ENCODE data around the gene IDH3B. TPM values are rescaled to one million over a fixed set of nuclear protein-coding genes. Genes with fewer than 3 reads are reported as not detected.

The IDH3B gene
- 69.7 TPM for total RNA-seq

DNA sequence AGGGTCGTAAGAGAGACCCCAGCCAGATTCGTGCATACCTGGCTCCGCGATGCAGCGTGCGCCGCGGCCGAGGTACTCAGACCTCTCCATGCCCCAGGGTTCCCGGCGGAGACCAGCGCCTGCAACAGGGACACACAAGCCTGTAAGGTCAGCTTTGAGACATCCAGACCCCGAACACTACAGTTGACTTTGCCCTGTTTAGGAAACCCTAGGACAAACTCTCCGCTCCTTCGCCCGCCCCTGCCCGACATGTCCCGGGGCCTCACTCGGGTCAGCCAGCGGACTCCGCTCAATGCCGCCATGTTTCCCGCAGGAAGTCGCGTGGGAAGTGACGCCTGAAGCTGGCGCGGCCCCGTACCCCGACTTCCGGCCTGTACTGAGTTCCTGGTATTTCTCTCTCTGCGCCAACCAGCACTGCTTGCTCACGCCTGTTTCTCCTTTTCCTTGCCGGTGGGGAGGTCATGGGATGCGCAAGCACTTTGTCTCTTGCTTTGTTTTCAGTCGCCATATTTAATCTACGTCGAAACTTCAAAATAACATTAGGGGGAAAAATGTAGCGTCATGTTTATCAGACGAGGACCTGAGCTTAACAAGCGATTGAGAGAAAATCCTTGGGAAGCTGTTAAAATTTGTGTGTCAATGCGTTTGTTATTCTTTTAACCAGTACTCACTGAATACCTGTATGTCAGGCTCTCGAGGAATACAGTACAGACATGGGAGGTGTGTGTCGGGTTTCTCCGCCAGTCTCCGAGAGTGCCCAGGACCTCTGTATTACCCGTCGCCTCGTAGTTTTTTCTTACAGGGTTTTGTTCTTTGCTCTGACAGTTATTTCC lies at the start of gene IDH3B:
IDH3B (minus strand) TSS at position 330 of the 833 bp plus-strand sequence; CDS start at position 302, 28 bp downstream.

DNA sequence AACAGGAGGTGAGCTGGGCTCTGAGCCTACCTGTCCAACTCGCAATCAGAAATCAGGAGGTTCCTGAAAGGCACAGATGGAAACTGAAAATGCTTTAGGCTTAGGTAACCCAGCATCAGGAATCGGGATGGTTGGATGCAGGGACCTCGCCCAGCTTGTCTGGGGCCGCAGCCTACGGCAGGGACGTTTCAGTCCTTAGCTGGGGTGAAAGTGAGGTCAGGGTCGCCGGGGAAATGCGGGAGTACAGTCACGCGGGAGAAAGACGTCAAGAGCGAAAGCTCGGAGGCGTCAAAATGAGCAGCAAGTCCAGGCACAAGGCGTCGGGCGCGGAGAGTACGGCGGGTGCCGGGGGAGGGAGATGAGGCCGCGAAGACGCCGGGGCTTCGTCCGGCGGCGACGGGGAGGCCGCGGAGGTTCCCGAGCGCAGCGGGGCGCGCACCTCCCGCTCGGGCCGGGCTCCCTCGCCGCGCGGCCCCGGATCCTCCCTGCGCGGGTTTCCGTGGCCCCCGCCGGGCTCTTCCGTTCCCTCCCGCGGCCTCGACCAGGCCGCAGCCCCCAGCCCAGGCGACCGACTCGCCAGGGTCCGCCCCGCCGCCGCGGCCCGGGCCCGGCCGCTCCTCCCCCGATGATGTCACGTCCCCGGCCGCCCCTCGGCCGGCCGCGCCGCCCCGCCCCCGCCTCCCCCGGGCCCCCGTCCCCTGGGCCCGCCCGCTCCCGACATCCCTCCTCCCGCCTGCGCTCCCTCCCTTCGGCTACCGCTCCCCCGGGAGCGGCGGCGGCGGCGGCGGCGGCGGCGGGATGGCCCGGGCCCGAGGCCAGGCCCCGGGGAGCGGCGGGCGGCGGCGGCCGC lies 28.2 kb upstream of the IDH3B start, which contains the start of gene EBF4:
EBF4 (plus strand) TSS at position 745 of the 850 bp plus-strand sequence. CDS start 866 bp downstream, outside the sequence.

DNA sequence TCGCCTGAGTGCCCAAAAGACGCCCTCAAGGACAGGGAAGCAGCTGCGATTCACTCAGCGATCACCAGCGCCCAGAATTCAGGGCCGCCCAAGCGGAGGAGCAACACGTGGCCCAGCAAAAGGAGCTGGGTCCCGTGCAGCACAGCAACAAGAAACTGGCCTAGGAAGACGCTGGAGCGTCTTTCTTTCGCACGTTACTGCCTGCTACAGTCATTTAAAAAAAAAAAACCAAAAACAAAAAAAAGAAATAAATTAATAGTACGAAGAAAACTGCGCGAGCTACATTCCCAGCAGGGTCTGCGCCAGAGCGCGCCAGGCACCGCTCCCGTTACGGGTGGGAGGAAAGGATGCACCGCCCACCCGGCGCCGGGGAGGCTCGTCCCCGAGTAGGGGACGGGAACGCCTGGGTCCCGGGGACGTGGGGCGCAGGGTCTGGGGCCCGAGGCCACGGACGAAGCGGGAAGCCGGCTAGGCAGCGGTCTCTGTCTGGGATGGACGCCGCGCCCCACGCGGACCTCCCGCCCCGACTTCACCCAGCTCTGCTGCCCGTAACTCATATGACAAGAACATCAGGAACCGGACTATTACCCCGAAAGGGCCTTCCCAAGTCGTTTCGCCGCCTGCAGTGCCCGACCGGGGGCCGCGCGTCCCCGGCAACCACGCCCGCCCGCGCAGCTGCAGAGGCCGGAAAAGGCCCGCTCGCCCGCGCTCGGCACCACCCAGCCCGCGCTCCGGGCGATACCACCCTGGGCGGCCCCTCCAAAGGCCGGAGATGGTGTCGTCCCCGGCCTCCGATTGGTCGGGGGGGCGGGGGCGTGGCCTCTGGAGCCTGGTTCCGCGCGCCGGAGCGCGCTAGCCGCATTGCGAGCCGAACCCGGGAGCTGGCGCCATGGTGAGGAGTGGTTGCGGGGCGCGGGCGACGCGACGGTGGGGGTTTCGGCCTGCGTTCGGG lies 12.0 kb downstream of the IDH3B start, which contains the start of gene NOP56:
NOP56 (plus strand) TSS at position 861 of the 952 bp plus-strand sequence; CDS start at position 890, 29 bp downstream.

Small RNA genes lying within 50 kb of the gene (small RNA-seq; reads per million reads assigned to genes)
- gene SNORA51 (not detected), gene SNORD110 (not detected), gene SNORD56 (not detected), gene SNORD57 (not detected), gene SNORD86 (not detected)

Other genes starting within 250 kb of the IDH3B start
- 34.4 TPM for gene SNRPB, start 193.4 kb downstream of the IDH3B start, total RNA-seq
- gene ZNF343, start 155.3 kb downstream of the IDH3B start, total RNA-seq = 18.0 TPM
- 3.5 TPM for gene TMC2, start 127.6 kb downstream of the IDH3B start, total RNA-seq
- gene NOP56, start 11.6 kb downstream of the IDH3B start, total RNA-seq = 127 TPM
- 15.7 TPM for gene EBF4, start 28.6 kb upstream of the IDH3B start, total RNA-seq
- 12.0 TPM for gene CPXM1, start 136.4 kb upstream of the IDH3B start, total RNA-seq
- gene C20orf141, start 150.8 kb upstream of the IDH3B start, total RNA-seq = not detected
- not detected for gene TMEM239, start 152.1 kb upstream of the IDH3B start, total RNA-seq
- 18.0 TPM for gene PCED1A, start 176.4 kb upstream of the IDH3B start, total RNA-seq
- 44.5 TPM for gene VPS16, start 176.5 kb upstream of the IDH3B start, total RNA-seq
- gene PTPRA, start 209.3 kb upstream of the IDH3B start, total RNA-seq = 175 TPM